DOHH2 (cell line): Measurements from ENCODE around the gene SCRN2.

Experiments used
- H3F3A ChIP-seq: fragments of 200-600 bp; sonication (generic), shearing (Covaris generic); 2 replicates; pipeline ENCODE4 v1.6.0; 2016; ENCODE audit warnings: antibody characterized with exemption, mild to moderate bottlenecking; ENCODE audit not compliant: control insufficient read depth, insufficient read depth
- H3K27ac ChIP-seq: fragments of 200-600 bp; sonication (generic); 2 replicates; pipeline ENCODE4 v1.5.1; 2014; ENCODE audit warnings: low read depth, mild to moderate bottlenecking, low read length, moderate library complexity
- H3K27me3 ChIP-seq: fragments of 200-600 bp; sonication (generic); 2 replicates; pipeline ENCODE4 v1.6.1; 2014; ENCODE audit warnings: mild to moderate bottlenecking, low read length, mixed read lengths; ENCODE audit not compliant: control insufficient read depth
- H3K36me3 ChIP-seq: fragments of 200-600 bp; sonication (generic); 2 replicates; pipeline ENCODE4 v1.6.1; 2014; ENCODE audit warnings: mild to moderate bottlenecking, low read length, moderate library complexity, mixed read lengths; ENCODE audit not compliant: control insufficient read depth
- H3K4me1 ChIP-seq: fragments of 200-600 bp; sonication (generic); 2 replicates; pipeline ENCODE4 v1.6.1; 2014; ENCODE audit warnings: mild to moderate bottlenecking, low read length, mixed read lengths; ENCODE audit not compliant: control insufficient read depth
- H3K4me2 ChIP-seq: fragments of 200-600 bp; sonication (generic); 2 replicates; pipeline ENCODE4 v1.6.0; 2014; ENCODE audit warnings: mild to moderate bottlenecking, low read length, moderate library complexity
- H3K4me3 ChIP-seq: fragments of 200-600 bp; sonication (generic); 2 replicates; pipeline ENCODE4 v1.5.1; 2014; ENCODE audit warnings: mild to moderate bottlenecking, low read length, mixed read lengths
- H3K79me2 ChIP-seq: fragments of 200-600 bp; sonication (generic); 2 replicates; pipeline ENCODE4 v1.6.1; 2014; ENCODE audit warnings: mild to moderate bottlenecking, low read length, mixed read lengths; ENCODE audit not compliant: control insufficient read depth
- H3K9me2 ChIP-seq: fragments of 200-600 bp; sonication (generic); replicated peaks from 2 replicates; pipeline ENCODE4 v1.6.1; 2014; ENCODE audit warnings: mild to moderate bottlenecking, low read length, mixed read lengths; ENCODE audit not compliant: control insufficient read depth
- H3K9me3 ChIP-seq: fragments of 200-600 bp; sonication (generic); 2 replicates; pipeline ENCODE4 v1.6.1; 2014; ENCODE audit warnings: antibody characterized with exemption, low read length, mixed read lengths; ENCODE audit not compliant: control insufficient read depth, insufficient read depth
- H4K20me1 ChIP-seq: fragments of 200-600 bp; sonication (generic); 2 replicates; pipeline ENCODE4 v1.6.0; 2014; ENCODE audit warnings: low read depth, mild to moderate bottlenecking, antibody characterized with exemption, low read length, moderate library complexity; ENCODE audit not compliant: control insufficient read depth, insufficient read depth
- CTCF ChIP-seq: fragments of 200-600 bp; sonication (generic); IDR thresholded peaks from one replicate; pipeline ENCODE4 v1.5.1; 2014; ENCODE audit warnings: antibody characterized with exemption, mild to moderate bottlenecking, low read depth, low read length; ENCODE audit not compliant: poor library complexity, severe bottlenecking
- EZH2phosphoT487 ChIP-seq: fragments of 200-600 bp; sonication (generic); IDR thresholded peaks from 2 replicates; pipeline ENCODE4 v1.6.1; 2017; ENCODE audit warnings: borderline replicate concordance, mild to moderate bottlenecking, antibody characterized with exemption, low read length, moderate library complexity, mixed read lengths

Gene SCRN2

GRCh38 chr17:47884905-47885730, 44.0 kb upstream of the SCRN2 start:
- Histone ChIP-seq H3K4me2 (no peak overlapping the region), H3K9me2 (no peaks in the 10 kb centered on the region), H3F3A (no peaks in the 10 kb centered on the region), H3K27ac (no peak overlapping the region), H3K79me2 (no peaks in the 10 kb centered on the region), H3K4me3 (no peak overlapping the region), H3K36me3 (no peaks in the 10 kb centered on the region), H3K27me3 (peaks cover 16% of the 10 kb centered on the region), H4K20me1 (no peaks in the 10 kb centered on the region), H3K4me1 (no peaks in the 10 kb centered on the region), H3K9me3 (no peaks in the 10 kb centered on the region)
- TF ChIP-seq CTCF = no peak
- TF ChIP-seq EZH2phosphoT487 = no peak

DNA sequence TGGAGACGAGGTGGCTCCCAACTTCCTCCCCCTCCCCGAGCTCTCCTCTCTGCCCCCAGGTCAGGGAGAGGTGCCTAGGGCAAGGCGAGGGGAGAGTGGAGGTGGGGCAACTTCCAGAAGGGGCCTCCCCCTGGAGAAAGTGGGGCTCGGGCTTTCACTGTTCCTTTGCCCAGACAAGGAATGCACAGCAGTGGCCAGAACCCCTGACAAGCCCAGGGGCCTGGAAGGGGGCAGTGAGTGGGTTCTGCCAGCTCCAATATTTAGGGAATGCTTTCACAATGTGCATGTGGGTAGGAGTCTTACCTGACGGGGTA, 43.3 kb upstream of the SCRN2 start:
- no peaks in the 10 kb centered on the region for H3K36me3 ChIP-seq
- peaks cover 18% of the 10 kb centered on the region for H3K27me3 ChIP-seq
- H3K79me2 ChIP-seq = no peaks in the 10 kb centered on the region
- no peaks in the 10 kb centered on the region for H4K20me1 ChIP-seq
- H3F3A ChIP-seq = no peaks in the 10 kb centered on the region
- no peak for TF ChIP-seq EZH2phosphoT487
- no peak for TF ChIP-seq CTCF
- H3K9me2 ChIP-seq = no peaks in the 10 kb centered on the region
- no peaks in the 10 kb centered on the region for H3K9me3 ChIP-seq
- no peak overlapping the region for H3K4me2 ChIP-seq
- H3K4me1 ChIP-seq = no peaks in the 10 kb centered on the region
- no peak overlapping the region for H3K4me3 ChIP-seq
- no peak overlapping the region for H3K27ac ChIP-seq

- H3K36me3 ChIP-seq = no peaks in the 10 kb centered on the region
- H3F3A ChIP-seq = no peaks in the 10 kb centered on the region
- TF ChIP-seq CTCF (no peak), EZH2phosphoT487 (no peak)
- H3K27ac ChIP-seq = no peak overlapping the region
- H3K79me2 ChIP-seq = no peaks in the 10 kb centered on the region
- H3K4me2 ChIP-seq = no peak overlapping the region
- H3K9me3 ChIP-seq = no peaks in the 10 kb centered on the region
- H3K27me3 ChIP-seq = peaks cover 22% of the 10 kb centered on the region
- no peak overlapping the region for H3K4me3 ChIP-seq
- no peaks in the 10 kb centered on the region for H3K4me1 ChIP-seq
- no peaks in the 10 kb centered on the region for H3K9me2 ChIP-seq
- H4K20me1 ChIP-seq = no peaks in the 10 kb centered on the region
These were observed 42.7 kb upstream of the SCRN2 start for GRCh38 chr17:47883589-47884426.
